SK-N-SH (cell line): Measurements from ENCODE around the gene TAS1R3. TPM values are rescaled to one million over a fixed set of nuclear protein-coding genes. Genes with fewer than 3 reads are reported as not detected.

Experiments used
- CTCF ChIA-PET: fragments of 300-600, 350-600 bp; formaldehyde crosslinking; extraction: SDS; loops from one replicate; lab custom pipeline; 2021; lab: Yijun Ruan, JAX
- POLR2A ChIA-PET: fragments of 350-600 bp; sonication (Branson Sonifier 250); formaldehyde crosslinking; extraction: SDS; loops from one replicate; lab custom pipeline; 2020; ENCODE audit warnings: antibody characterized with exemption, inconsistent platforms; lab: Yijun Ruan, JAX
- DNase-seq: peaks from one replicate; pipeline ENCODE4 v3.0.0; 2012
- H2AFZ ChIP-seq: fragments of 200-600 bp; sonication (generic); 2 replicates; pipeline ENCODE4 v1.8.1; 2016; ENCODE audit warnings: antibody characterized with exemption, mild to moderate bottlenecking, low read depth
- H3F3A ChIP-seq: fragments of 200-600 bp; sonication (generic); replicated peaks from 2 replicates; pipeline ENCODE3; 2016; ENCODE audit warnings: antibody characterized with exemption, mild to moderate bottlenecking; ENCODE audit not compliant: insufficient read depth
- H3K27ac ChIP-seq, 2 experiments: fragments of 200-500 bp in 1 of 2; fragments of 200-600 bp in 1 of 2; sonication (Bioruptor generic) in 1 of 2; sonication (generic), shearing (Covaris generic) in 1 of 2; 2 replicates each; pipeline versions ENCODE4 v1.5.1 to v1.6.1; 2014 to 2016; ENCODE audit warnings: low read depth in 2 of 2, inconsistent platforms in 1 of 2, low read length in 1 of 2, mild to moderate bottlenecking in 1 of 2, mixed read lengths in 1 of 2
- H3K27me3 ChIP-seq: fragments of 200-600 bp; sonication (generic), shearing (Covaris generic); 2 replicates; pipeline ENCODE4 v1.6.1; 2016; ENCODE audit warnings: mixed run types; ENCODE audit not compliant: insufficient read depth
- H3K36me3 ChIP-seq, 2 experiments: fragments of 200-500 bp in 1 of 2; fragments of 200-600 bp in 1 of 2; sonication (Bioruptor generic) in 1 of 2; sonication (generic) in 1 of 2; replicated peaks in 1 of 2; 2 replicates each; pipeline versions ENCODE3 to v1.5.1; 2014 to 2016; ENCODE audit warnings: low read length in 1 of 2, mild to moderate bottlenecking in 1 of 2; ENCODE audit not compliant: insufficient read depth in 2 of 2, control insufficient read depth in 1 of 2
- H3K4me1 ChIP-seq, 2 experiments: fragments of 200-500 bp in 1 of 2; fragments of 200-600 bp in 1 of 2; sonication (Bioruptor generic) in 1 of 2; sonication (generic), shearing (Covaris generic) in 1 of 2; 2 replicates each; pipeline versions ENCODE4 v1.5.1 to v1.6.1; 2014 to 2016; ENCODE audit warnings: low read depth in 1 of 2, low read length in 1 of 2, mixed run types in 1 of 2; ENCODE audit not compliant: insufficient read depth in 2 of 2, control insufficient read depth in 1 of 2
- H3K4me2 ChIP-seq: fragments of 200-600 bp; sonication (generic), shearing (Covaris generic); 2 replicates; pipeline ENCODE4 v1.6.1; 2017; ENCODE audit warnings: mixed run types
- H3K4me3 ChIP-seq, 2 experiments: fragments of 200-500 bp in 1 of 2; fragments of 200-600 bp in 1 of 2; sonication (Bioruptor generic) in 1 of 2; sonication (generic), shearing (Covaris generic) in 1 of 2; 2 replicates each; pipeline versions ENCODE4 v1.5.1 to v1.8.1; 2014 to 2016; ENCODE audit warnings: low read depth in 2 of 2, inconsistent platforms in 1 of 2, low read length in 1 of 2, mild to moderate bottlenecking in 1 of 2, mixed read lengths in 1 of 2, moderate library complexity in 1 of 2
- H3K79me2 ChIP-seq: fragments of 200-600 bp; sonication (generic); 2 replicates; pipeline ENCODE4 v1.8.1; 2017; ENCODE audit warnings: mild to moderate bottlenecking; ENCODE audit not compliant: insufficient read depth
- H3K9ac ChIP-seq: fragments of 200-600 bp; sonication (generic); 2 replicates; pipeline ENCODE4 v1.6.1; 2017; ENCODE audit warnings: mixed run types
- H3K9me2 ChIP-seq: fragments of 200-600 bp; sonication (generic); 2 replicates; pipeline ENCODE4 v1.6.1; 2017; ENCODE audit warnings: mixed run types
- H3K9me3 ChIP-seq: fragments of 200-600 bp; sonication (generic); 2 replicates; pipeline ENCODE4 v1.6.1; 2017; ENCODE audit warnings: mixed run types, mild to moderate bottlenecking, moderate library complexity
- H4K20me1 ChIP-seq: fragments of 200-600 bp; sonication (generic); 2 replicates; pipeline ENCODE4 v1.6.1; 2017; ENCODE audit warnings: mild to moderate bottlenecking, mixed run types; ENCODE audit not compliant: insufficient read depth
- EZH2phosphoT487 ChIP-seq: fragments of 200-600 bp; sonication (generic); IDR thresholded peaks from 2 replicates; pipeline ENCODE4 v1.6.1; 2017; ENCODE audit warnings: low read depth, mixed run types, mild to moderate bottlenecking, antibody characterized with exemption, moderate library complexity, borderline replicate concordance
- FOSL2 ChIP-seq: IDR thresholded peaks from 2 replicates; pipeline ENCODE4 v1.4.0; 2012; ENCODE audit warnings: low read depth, mild to moderate bottlenecking, moderate library complexity, borderline replicate concordance
- FOXM1 ChIP-seq: IDR thresholded peaks from 2 replicates; pipeline ENCODE4 v1.4.0; 2012; ENCODE audit warnings: low read depth, mild to moderate bottlenecking
- JUND ChIP-seq: IDR thresholded peaks from 2 replicates; pipeline ENCODE4 v1.4.0; 2012
- MXI1 ChIP-seq: IDR thresholded peaks from 2 replicates; pipeline ENCODE4 v1.6.1; 2012; ENCODE audit warnings: mild to moderate bottlenecking, low read depth, low read length, improper control_type of control experiment
- whole genome bisulfite sequencing: methylation state at CpG from one replicate; pipeline ENCODE4 v1.1.6; 2017; ENCODE audit warnings: low lambda C conversion rate; 5-methylcytosine and 5-hydroxymethylcytosine counted together
- polyA plus RNA-seq, 3 experiments: library from polyadenylated mRNA; depleted of rRNA; stranded (reverse); fragments of >200 nt; gene quantifications; 2 replicates each; pipeline ENCODE4 v1.2.3, GENCODE V29; 2012
- TF ChIP-seq, protein P1 (sequence below): IDR thresholded peaks from 2 replicates; pipeline ENCODE4 v1.4.0; 2012; ENCODE audit warnings: low read depth, borderline replicate concordance

The TAS1R3 gene
- polyA plus RNA-seq, 1 of the 3 experiments (the other 2 are of a cell fraction) = 0.08 TPM

GRCh38 chr1:1318777-1319645 is 12.1 kb upstream of the TAS1R3 start:
- H3K9me2 ChIP-seq = no peaks in the 10 kb centered on the region
- H3K9me3 ChIP-seq = no peaks in the 10 kb centered on the region
- H4K20me1 ChIP-seq = peaks cover 55% of the 10 kb centered on the region
- peak overlapping the region; percentile 44; the same call in 1 of the 2 replicates for H3K4me2 ChIP-seq
- peaks cover 77% of the 10 kb centered on the region for H3K79me2 ChIP-seq
- H3K27me3 ChIP-seq = no peaks in the 10 kb centered on the region
- ChIA-PET POLR2A (no interaction called here), CTCF (interaction anchor here (1.0 to 1.3 kb wide), 2 partner anchors 7 to 9 kb away, joined by 3 read pairs; no protein-coding TSS in a partner anchor)
- peaks cover 12 to 44% of the 10 kb centered on the region in 2 experiments for H3K36me3 ChIP-seq
- no peak overlapping the region for H3K4me3 ChIP-seq
- TF ChIP-seq FOXM1 (no peak), MXI1 (no peak)
- WGBS = 89% methylated on average over 20 of the region's 36 CpGs
- peak overlapping the region in 1 of 2 experiments; percentile 86; a peak in 2 of 4 replicates for H3K27ac ChIP-seq
- H3F3A ChIP-seq = peaks cover 14% of the 10 kb centered on the region
- no peak for DNase-seq
- H2AFZ ChIP-seq = no peak overlapping the region
- H3K4me1 ChIP-seq = peaks cover 4 to 13% of the 10 kb centered on the region in 2 experiments; a peak in 2 of 4 replicates
- H3K9ac ChIP-seq = peak overlapping the region; percentile 10; the same call in 1 of the 2 replicates

GRCh38 chr1:1319646-1319941 is 11.5 kb upstream of the TAS1R3 start:
- WGBS = 96% methylated on average over 12 of the region's 13 CpGs

More at GRCh38 chr1:1319646-1319941, 11.5 kb upstream of the TAS1R3 start:
- Histone ChIP-seq H3K9ac (no peak overlapping the region), H3F3A (peaks cover 14% of the 10 kb centered on the region), H3K4me1 (peaks cover 4 to 13% of the 10 kb centered on the region in 2 experiments; a peak in 2 of 4 replicates), H3K4me3 (no peak overlapping the region), H3K9me3 (no peaks in the 10 kb centered on the region), H3K4me2 (no peak overlapping the region), H2AFZ (no peak overlapping the region), H3K36me3 (peaks cover 12 to 38% of the 10 kb centered on the region in 2 experiments), H3K27ac (no peak overlapping the region), H3K79me2 (peaks cover 81% of the 10 kb centered on the region), H4K20me1 (peaks cover 55% of the 10 kb centered on the region), H3K27me3 (no peaks in the 10 kb centered on the region), H3K9me2 (no peaks in the 10 kb centered on the region)
- ChIA-PET CTCF (interaction anchor here (1.3 to 1.8 kb wide), 2 partner anchors 8 to 28 kb away, joined by 3 to 5 read pairs; no protein-coding TSS in a partner anchor), POLR2A (no interaction called here)
- no peak for DNase-seq
- TF ChIP-seq, protein P1, sequence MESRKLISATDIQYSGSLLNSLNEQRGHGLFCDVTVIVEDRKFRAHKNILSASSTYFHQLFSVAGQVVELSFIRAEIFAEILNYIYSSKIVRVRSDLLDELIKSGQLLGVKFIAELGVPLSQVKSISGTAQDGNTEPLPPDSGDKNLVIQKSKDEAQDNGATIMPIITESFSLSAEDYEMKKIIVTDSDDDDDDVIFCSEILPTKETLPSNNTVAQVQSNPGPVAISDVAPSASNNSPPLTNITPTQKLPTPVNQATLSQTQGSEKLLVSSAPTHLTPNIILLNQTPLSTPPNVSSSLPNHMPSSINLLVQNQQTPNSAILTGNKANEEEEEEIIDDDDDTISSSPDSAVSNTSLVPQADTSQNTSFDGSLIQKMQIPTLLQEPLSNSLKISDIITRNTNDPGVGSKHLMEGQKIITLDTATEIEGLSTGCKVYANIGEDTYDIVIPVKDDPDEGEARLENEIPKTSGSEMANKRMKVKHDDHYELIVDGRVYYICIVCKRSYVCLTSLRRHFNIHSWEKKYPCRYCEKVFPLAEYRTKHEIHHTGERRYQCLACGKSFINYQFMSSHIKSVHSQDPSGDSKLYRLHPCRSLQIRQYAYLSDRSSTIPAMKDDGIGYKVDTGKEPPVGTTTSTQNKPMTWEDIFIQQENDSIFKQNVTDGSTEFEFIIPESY = no peak
- no peak for TF ChIP-seq FOSL2
- no peak for TF ChIP-seq EZH2phosphoT487
- TF ChIP-seq JUND = no peak
